Endothelial cell of umbilical vein (primary cell): ENCODE data around the gene VHLL. TPM values are rescaled to one million over a fixed set of nuclear protein-coding genes. Genes with fewer than 3 reads are reported as not detected.
"Not testable (repeated sequence)": the region's sequence is repeated elsewhere in the genome, so short reads cannot be mapped to it uniquely, and the experiment has no call there.

Experiments used
- BruUV-seq: library from RNA; stranded (reverse); fragments of 400-500 nt; replicated peaks from 2 replicates; lab custom pipeline; 2021; lab: Mats Ljungman, UMichigan
- CTCF ChIA-PET: fragments of 300-600, 350-600 bp; sonication (Branson Sonifier 250); formaldehyde crosslinking; loops from one replicate; lab custom pipeline; 2021; ENCODE audit warnings: antibody characterized with exemption, inconsistent platforms; lab: Charles Lee
- POLR2A ChIA-PET: fragments of 300-600, 350-600 bp; sonication (Branson Sonifier 250); formaldehyde crosslinking; loops from one replicate; lab custom pipeline; 2021; ENCODE audit warnings: antibody characterized with exemption, inconsistent platforms; lab: Charles Lee
- DNase-seq: peaks from one replicate; pipeline ENCODE4 v3.0.0-alpha.2; 2011; ENCODE audit warnings: low read depth, low spot score
- FAIRE-seq: peaks from 2 replicates; lab custom pipeline; 2011; peaks lifted over from hg19 to GRCh38; lab: Jason Lieb, UNC
- H2AFZ ChIP-seq: 2 replicates; pipeline ENCODE4 v1.6.0; 2012; ENCODE audit warnings: low read depth, low read length, control low read depth, inconsistent platforms
- H3K27ac ChIP-seq: 2 replicates; pipeline ENCODE4 v1.5.1; 2011; ENCODE audit warnings: low read depth, mild to moderate bottlenecking, control low read depth, low read length, moderate library complexity; ENCODE audit not compliant: insufficient read depth
- H3K27me3 ChIP-seq, 2 experiments: 2 replicates each; pipeline versions ENCODE4 v1.6.0 to v1.6.1; 2011; ENCODE audit warnings: low read length in 2 of 2, mixed read lengths in 1 of 2; ENCODE audit not compliant: control insufficient read depth in 2 of 2, insufficient read depth in 2 of 2
- H3K36me3 ChIP-seq, 2 experiments: 2 replicates in 1 of 2; 3 replicates in 1 of 2; pipeline ENCODE4 v1.5.1; 2011; ENCODE audit warnings: low read length in 2 of 2, mild to moderate bottlenecking in 1 of 2, moderate library complexity in 1 of 2; ENCODE audit not compliant: control insufficient read depth in 2 of 2, insufficient read depth in 2 of 2; ENCODE audit errors: extremely low read depth in 1 of 2
- H3K4me1 ChIP-seq: 3 replicates; pipeline ENCODE4 v1.5.1; 2011; ENCODE audit warnings: mild to moderate bottlenecking, low read length; ENCODE audit not compliant: control insufficient read depth, insufficient read depth; ENCODE audit errors: extremely low read depth
- H3K4me2 ChIP-seq: 2 replicates; pipeline ENCODE4 v1.6.1; 2011; ENCODE audit warnings: low read length, control low read depth, mixed read lengths; ENCODE audit not compliant: insufficient read depth
- H3K4me3 ChIP-seq, 3 experiments: fragments of 200-600 bp in 1 of 3; sonication (generic), shearing (Covaris generic) in 1 of 3; replicated peaks in 1 of 3; 2 replicates each; pipeline ENCODE4 v1.5.1; 2011 to 2016; ENCODE audit warnings: control low read depth in 3 of 3, low read length in 3 of 3, mild to moderate bottlenecking in 2 of 3, inconsistent platforms in 1 of 3, low read depth in 1 of 3, moderate library complexity in 1 of 3; ENCODE audit not compliant: insufficient read depth in 1 of 3
- H3K79me2 ChIP-seq: 2 replicates; pipeline ENCODE4 v1.6.0; 2012; ENCODE audit warnings: low read length, inconsistent platforms; ENCODE audit not compliant: control insufficient read depth, insufficient read depth
- H3K9ac ChIP-seq: replicated peaks from 2 replicates; pipeline ENCODE3; 2011; ENCODE audit warnings: low read length, control low read depth; ENCODE audit not compliant: insufficient read depth; ENCODE audit errors: extremely low read depth
- H3K9me1 ChIP-seq: replicated peaks from 3 replicates; pipeline ENCODE4 v1.6.0; 2011; ENCODE audit warnings: mild to moderate bottlenecking, low read length; ENCODE audit not compliant: control insufficient read depth, insufficient read depth; ENCODE audit errors: extremely low read depth
- H3K9me3 ChIP-seq: replicated peaks from 2 replicates; pipeline ENCODE4 v1.5.1; 2012; ENCODE audit warnings: low read length, inconsistent platforms; ENCODE audit not compliant: control insufficient read depth, insufficient read depth
- H4K20me1 ChIP-seq: replicated peaks from 2 replicates; pipeline ENCODE3; 2011; ENCODE audit warnings: mild to moderate bottlenecking, low read length; ENCODE audit not compliant: control insufficient read depth, insufficient read depth; ENCODE audit errors: extremely low read depth
- EZH2 ChIP-seq: IDR thresholded peaks from 2 replicates; pipeline ENCODE4 v1.6.1; 2012; ENCODE audit warnings: borderline replicate concordance, low read depth, mild to moderate bottlenecking, moderate library complexity, low read length, inconsistent platforms; ENCODE audit not compliant: severe bottlenecking
- FOS ChIP-seq: IDR thresholded peaks from 2 replicates; pipeline ENCODE4 v1.6.1; 2011; ENCODE audit warnings: mild to moderate bottlenecking, low read length, moderate library complexity, borderline replicate concordance; ENCODE audit not compliant: insufficient read depth
- GATA2 ChIP-seq: IDR thresholded peaks from 2 replicates; pipeline ENCODE4 v1.7.0; 2011; ENCODE audit warnings: low read depth, mild to moderate bottlenecking, moderate library complexity, mixed read lengths, low read length; ENCODE audit not compliant: insufficient read length, insufficient read depth
- JUN ChIP-seq: IDR thresholded peaks from 2 replicates; pipeline ENCODE4 v1.6.1; 2011; ENCODE audit warnings: borderline replicate concordance, low read depth; ENCODE audit not compliant: insufficient read length, insufficient read depth
- MYC ChIP-seq: IDR thresholded peaks from one replicate; pipeline ENCODE4 v1.6.1; 2011; ENCODE audit warnings: mild to moderate bottlenecking, low read depth, low read length
- POLR2A ChIP-seq: IDR thresholded peaks from 2 replicates; pipeline ENCODE4 v1.6.1; 2012; ENCODE audit warnings: low read depth, mild to moderate bottlenecking, control low read depth, low read length
- POLR2AphosphoS5 ChIP-seq: IDR thresholded peaks from 2 replicates; pipeline ENCODE4 v1.6.1; 2012; ENCODE audit warnings: low read depth, mild to moderate bottlenecking, control low read depth, low read length, moderate library complexity; ENCODE audit not compliant: insufficient read depth
- dilution Hi-C: fragments of 300-500 bp; cut with MboI; formaldehyde crosslinking; loops from one replicate; pipeline ENCODE4 v1.15.0; 2019; ENCODE audit warnings: low sequenced_read_pairs; ENCODE audit not compliant: extremely low pct_ligation_motif_present
- intact Hi-C: fragments of 100-400 bp; cut with micrococcal nuclease; formaldehyde crosslinking; loops from one replicate; pipeline ENCODE4 v1.10.0; 2022
- polyA plus RNA-seq, 4 experiments: library from polyadenylated mRNA; depleted of rRNA in 3 of 4; stranded (reverse) in 3 of 4; unstranded in 1 of 4; fragments of >200 nt; gene quantifications; 2 replicates each; pipeline versions ENCODE4 v1.2.1 to v1.2.3, GENCODE V29; 2011 to 2012; ENCODE audit warnings: missing spikeins in 1 of 4
- total RNA-seq: library from RNA; stranded (reverse); gene quantifications from 2 replicates; pipeline ENCODE4 v1.2.3, GENCODE V29; 2021
- TF ChIP-seq, protein P1 (sequence below): IDR thresholded peaks from 2 replicates; pipeline ENCODE4 v1.6.1; 2011; ENCODE audit not compliant: insufficient read depth, insufficient read length
- TF ChIP-seq, protein P2 (sequence below), 2 donors: IDR thresholded peaks; 1 replicate in 1 of 2; 2 replicates in 1 of 2; pipeline ENCODE4 v1.5.1; 2011; ENCODE audit warnings: low read length in 2 of 2, mild to moderate bottlenecking in 2 of 2, moderate library complexity in 2 of 2, control low read depth in 1 of 2, inconsistent platforms in 1 of 2, low read depth in 1 of 2; ENCODE audit not compliant: insufficient read depth in 1 of 2; ENCODE audit errors: extremely low read depth in 1 of 2

Gene VHLL
- total and polyA plus RNA-seq, 2 donors (not counting 3 experiments of a cell fraction or from before 2014, with no cell fraction given): 0.73 TPM; not detected in 1

DNA sequence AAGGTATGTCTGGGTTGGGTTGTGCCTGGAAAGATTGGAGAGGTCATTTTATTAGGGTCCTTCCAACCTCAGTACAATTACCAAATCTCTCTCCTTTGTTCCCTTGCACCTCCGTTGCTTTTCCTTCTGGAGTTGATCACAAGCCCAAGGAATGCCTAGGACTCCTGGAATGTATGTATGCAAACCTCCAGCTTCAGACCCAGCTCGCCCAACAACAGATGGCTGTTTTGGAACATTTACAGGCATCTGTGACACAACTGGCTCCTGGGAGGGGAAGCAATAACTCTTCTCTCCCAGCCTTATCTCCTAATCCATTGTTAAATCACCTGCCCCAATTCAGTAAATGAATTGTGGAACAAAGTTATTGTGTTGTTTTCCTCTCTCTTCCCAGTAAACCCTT, 47.5 kb upstream of the VHLL start:
- POLR2A ChIA-PET: no interaction called here
- FAIRE-seq: no peak
- BruUV-seq: no TSS peak

DNA sequence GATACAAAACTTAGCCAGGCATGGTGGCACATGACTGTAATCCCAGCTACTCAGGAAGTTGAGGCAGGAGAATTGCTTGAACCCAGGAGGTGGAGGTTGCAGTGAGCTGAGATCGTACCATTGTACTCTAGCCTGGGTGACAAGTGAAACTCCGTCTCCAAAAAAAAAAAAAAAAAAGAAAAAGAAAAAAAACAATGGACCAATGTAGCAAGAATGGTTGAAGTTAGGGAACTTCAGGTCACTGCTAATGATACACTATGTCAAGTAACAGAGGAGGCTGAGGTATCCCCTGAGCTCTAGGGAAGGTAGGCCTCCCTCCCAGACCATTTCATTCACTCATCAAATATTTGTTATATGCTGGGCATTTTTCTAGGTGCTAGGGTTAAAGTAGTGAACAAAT, 46.9 kb upstream of the VHLL start:
- POLR2A ChIA-PET, H3K9me1 ChIP-seq, H3K9me3 ChIP-seq, DNase-seq, H3K4me1 ChIP-seq, dilution Hi-C loops, BruUV-seq, H3K79me2 ChIP-seq, H3K9ac ChIP-seq, H3K36me3 ChIP-seq, H3K4me3 ChIP-seq, FAIRE-seq, H3K4me2 ChIP-seq, H4K20me1 ChIP-seq, H3K27ac ChIP-seq, intact Hi-C loops, H2AFZ ChIP-seq: not testable (repeated sequence)
- CTCF ChIA-PET: interaction anchor here (1.5 kb wide), 1 partner anchor 40 kb away, joined by 3 read pairs; no protein-coding TSS in a partner anchor
- H3K27me3 ChIP-seq: peaks cover 20 to 29% of the 10 kb centered on the region in 2 experiments

More for the DNA sequence above, 47.5 kb upstream of the VHLL start:
- dilution Hi-C loops: no loop called here
- Histone ChIP-seq H3K79me2 (no peaks in the 10 kb centered on the region), H3K9me3 (no peaks in the 10 kb centered on the region), H3K27ac (no peak overlapping the region), H2AFZ (no peak overlapping the region), H3K36me3 (no peaks in the 10 kb centered on the region), H4K20me1 (no peaks in the 10 kb centered on the region), H3K9ac (no peak overlapping the region), H3K4me2 (no peak overlapping the region), H3K4me1 (no peaks in the 10 kb centered on the region), H3K27me3 (peaks cover 20 to 29% of the 10 kb centered on the region in 2 experiments), H3K9me1 (no peaks in the 10 kb centered on the region), H3K4me3 (no peak overlapping the region)
- no peak for DNase-seq
- TF ChIP-seq GATA2 (no peak), FOS (no peak), MYC (no peak), JUN (no peak), POLR2A (no peak), POLR2AphosphoS5 (no peak), EZH2 (no peak)
- TF ChIP-seq, protein P1, sequence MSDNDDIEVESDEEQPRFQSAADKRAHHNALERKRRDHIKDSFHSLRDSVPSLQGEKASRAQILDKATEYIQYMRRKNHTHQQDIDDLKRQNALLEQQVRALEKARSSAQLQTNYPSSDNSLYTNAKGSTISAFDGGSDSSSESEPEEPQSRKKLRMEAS: no peak
- TF ChIP-seq, protein P2, sequence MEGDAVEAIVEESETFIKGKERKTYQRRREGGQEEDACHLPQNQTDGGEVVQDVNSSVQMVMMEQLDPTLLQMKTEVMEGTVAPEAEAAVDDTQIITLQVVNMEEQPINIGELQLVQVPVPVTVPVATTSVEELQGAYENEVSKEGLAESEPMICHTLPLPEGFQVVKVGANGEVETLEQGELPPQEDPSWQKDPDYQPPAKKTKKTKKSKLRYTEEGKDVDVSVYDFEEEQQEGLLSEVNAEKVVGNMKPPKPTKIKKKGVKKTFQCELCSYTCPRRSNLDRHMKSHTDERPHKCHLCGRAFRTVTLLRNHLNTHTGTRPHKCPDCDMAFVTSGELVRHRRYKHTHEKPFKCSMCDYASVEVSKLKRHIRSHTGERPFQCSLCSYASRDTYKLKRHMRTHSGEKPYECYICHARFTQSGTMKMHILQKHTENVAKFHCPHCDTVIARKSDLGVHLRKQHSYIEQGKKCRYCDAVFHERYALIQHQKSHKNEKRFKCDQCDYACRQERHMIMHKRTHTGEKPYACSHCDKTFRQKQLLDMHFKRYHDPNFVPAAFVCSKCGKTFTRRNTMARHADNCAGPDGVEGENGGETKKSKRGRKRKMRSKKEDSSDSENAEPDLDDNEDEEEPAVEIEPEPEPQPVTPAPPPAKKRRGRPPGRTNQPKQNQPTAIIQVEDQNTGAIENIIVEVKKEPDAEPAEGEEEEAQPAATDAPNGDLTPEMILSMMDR (IDR thresholded peaks at IDR 0.05; ENCODE audit: extremely low read depth in 1 of 2, insufficient read depth in 1 of 2, low read depth in 1 of 2, low read length in 2 of 2): no peak
- intact Hi-C loops: no loop called here
- CTCF ChIA-PET: interaction anchor here (1.5 kb wide), 1 partner anchor 39 kb away, joined by 3 read pairs; no protein-coding TSS in a partner anchor
